T-helper 1 cell treated with Interleukin-12 subunit alpha and Interleukin-12 subunit beta and Interleukin-4 antibody, amounts not matched to agents 30 ng/mL and 1 ng/mL, for 36 hours (primary cell): Measurements from ENCODE around the gene PGAP3. TPM values are rescaled to one million over a fixed set of nuclear protein-coding genes. Genes with fewer than 3 reads are reported as not detected.

ENCODE experiments used
- intact Hi-C: fragments of 100-400 bp; cut with micrococcal nuclease; formaldehyde crosslinking; loops from one replicate; pipeline ENCODE4 v1.15.1; 2024
- total RNA-seq: library from RNA; stranded (reverse); gene quantifications from 2 replicates; pipeline ENCODE4 v1.2.3, GENCODE V29; 2022

The PGAP3 gene
- total RNA-seq, 1 donor from 2014 or later: 22.1 TPM

GRCh38 chr17:39660397-39661385 lies 27.2 kb downstream of the PGAP3 start:
- intact Hi-C loops: no loop called here

GRCh38 chr17:39660011-39660360 lies 27.9 kb downstream of the PGAP3 start:
- intact Hi-C loops: no loop called here

- intact Hi-C loops: no loop called here
These were observed 28.4 kb downstream of the PGAP3 start for GRCh38 chr17:39659279-39660010.

DNA sequence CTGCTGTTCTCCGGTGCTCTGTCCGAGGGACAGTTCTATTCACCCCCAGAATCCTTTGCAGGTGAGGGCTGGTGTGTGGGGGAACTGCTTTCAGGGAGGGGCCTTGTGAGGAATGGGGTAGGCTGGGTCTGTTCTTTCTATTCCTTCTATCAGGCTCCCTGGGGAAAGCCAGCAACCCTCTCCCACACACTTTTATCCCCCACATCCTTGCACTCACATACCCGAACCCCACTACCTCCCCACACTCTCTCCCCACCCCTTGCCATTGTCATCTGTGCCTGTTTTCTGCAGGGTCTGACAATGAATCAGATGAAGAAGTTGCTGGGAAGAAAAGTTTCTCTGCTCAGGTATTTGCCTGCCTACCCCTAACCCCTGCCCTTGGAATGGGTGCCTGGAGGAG lies 29.1 kb downstream of the PGAP3 start:
- intact Hi-C loops: no loop called here

GRCh38 chr17:39658346-39658745 lies 29.5 kb downstream of the PGAP3 start:
- intact Hi-C loops: no loop called here

GRCh38 chr17:39655105-39655504 lies 32.8 kb downstream of the PGAP3 start:
- intact Hi-C loops: no loop called here

DNA sequence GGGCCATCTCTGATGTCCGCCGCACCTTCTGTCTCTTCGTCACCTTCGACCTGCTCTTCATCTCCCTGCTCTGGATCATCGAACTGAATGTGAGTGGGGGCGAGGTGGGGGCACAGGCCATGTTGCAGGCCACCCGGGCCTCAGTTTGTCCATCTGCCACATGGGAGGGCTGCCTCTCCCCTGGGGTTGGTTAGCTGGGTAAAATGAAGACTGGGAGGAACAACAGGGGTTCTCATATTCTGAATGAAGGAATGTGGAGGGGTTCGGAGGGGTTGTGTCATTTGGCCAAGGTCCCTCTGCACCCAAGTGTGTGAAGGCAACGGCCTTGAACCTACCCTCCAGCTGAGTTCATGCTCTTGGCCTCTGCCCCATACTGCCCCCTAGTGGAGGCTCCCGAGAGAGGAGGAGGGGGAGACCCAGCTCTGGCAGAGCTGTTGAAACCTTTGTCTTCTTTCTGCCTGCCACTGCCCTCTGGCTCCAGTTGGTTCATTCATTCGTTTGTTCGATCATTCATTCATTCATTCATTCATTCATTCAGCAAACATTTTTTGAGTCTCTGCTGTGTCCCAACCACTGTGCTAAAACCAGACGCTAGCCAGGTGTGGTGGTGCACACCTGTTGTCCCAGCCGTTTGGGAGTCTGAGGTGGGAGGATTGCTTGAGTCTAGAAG lies 34.1 kb downstream of the PGAP3 start:
- intact Hi-C loops: loop anchor here (1.0 kb wide), 1 partner anchor 31 kb away; no protein-coding TSS in a partner anchor

DNA sequence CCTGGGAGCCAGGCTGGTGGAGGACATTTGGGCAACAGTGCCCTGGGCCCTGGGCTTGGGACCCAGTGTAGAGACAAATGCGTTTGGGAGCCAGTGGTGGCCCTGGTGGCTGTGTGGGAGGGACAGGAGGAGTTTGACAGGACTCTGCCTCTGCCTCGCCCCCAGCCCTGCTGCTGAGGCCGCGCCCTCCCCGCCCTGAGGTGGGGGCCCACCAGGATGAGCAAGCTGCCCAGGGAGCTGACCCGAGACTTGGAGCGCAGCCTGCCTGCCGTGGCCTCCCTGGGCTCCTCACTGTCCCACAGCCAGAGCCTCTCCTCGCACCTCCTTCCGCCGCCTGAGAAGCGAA lies 34.6 kb downstream of the PGAP3 start:
- intact Hi-C loops: no loop called here

- intact Hi-C loops: no loop called here
These were observed 35.1 kb downstream of the PGAP3 start for GRCh38 chr17:39652587-39653315.

DNA sequence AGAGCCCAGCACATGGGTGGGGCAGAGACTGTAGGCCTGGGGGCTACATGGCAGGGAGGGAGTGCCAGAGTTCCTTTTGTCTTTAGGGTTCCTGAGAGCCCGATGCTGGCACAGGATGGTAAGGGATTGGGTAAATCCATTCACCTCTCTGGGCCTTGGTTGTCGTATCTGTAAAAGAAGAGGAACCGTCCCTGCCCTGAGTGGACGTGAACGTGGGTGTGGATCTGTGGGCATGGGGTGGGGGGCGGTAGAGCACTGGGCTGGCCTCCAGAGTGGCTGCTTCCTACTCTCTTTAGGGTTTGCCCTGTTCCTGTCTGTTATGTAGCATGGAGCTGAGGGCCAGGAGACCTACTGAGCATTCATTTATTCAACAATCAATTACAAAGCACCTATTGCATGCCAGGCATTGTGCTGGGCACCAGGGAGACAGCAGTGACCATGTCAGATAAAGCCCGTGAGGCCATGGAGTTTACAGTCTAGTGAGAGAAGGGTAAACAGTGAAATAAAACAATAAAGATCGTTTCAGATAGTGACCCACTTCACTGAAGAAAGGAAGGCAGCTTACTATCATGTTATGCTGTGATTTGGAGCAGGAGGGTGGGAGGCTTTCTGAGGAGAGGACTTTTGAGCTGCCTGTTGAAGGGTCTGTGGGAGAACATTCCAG lies 35.8 kb downstream of the PGAP3 start:
- intact Hi-C loops: no loop called here

DNA sequence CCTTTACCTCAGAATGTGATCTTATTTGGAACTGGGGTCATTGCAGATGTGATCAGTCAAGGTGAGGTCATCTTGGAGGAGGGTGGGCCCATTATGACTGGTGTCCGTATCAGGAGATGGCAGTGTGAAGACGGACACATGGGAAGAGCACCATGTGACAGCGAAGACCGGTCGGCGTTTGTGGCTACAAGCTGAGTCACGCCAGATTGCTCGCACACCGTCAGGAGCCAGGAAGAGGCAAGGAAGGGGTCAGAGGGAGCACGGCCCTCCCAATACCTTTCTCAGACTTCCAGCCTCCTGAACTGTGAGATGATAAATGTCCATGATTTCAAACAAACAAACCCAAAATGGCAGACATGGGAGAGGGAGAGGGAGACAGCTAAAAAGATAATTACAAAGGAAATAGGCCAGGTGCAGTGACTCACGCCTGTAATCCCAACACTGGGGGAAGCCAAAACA lies 37.7 kb downstream of the PGAP3 start:
- intact Hi-C loops: no loop called here

- intact Hi-C loops: no loop called here
These were observed 39.1 kb downstream of the PGAP3 start for GRCh38 chr17:39648616-39649366.

DNA sequence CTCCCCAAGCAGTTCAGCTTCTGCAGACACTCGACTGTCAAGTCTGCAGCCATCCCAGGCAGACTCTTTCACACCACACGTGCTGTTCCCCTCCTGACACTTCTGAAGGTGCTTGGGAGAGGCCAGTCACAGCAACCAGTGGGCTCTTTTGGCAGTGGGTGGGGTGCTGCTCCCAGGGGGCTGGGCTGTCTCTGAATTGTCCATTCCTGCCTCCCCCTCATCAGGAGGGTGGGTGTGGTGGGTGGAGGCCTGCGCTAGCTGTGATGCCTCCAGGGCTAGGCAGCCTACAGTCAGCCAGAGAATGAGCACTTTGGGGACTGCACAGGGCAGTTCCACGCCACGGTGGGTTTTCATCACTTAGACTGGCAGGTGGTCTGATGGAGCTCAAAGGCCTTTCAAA lies 40.6 kb downstream of the PGAP3 start:
- intact Hi-C loops: no loop called here

DNA sequence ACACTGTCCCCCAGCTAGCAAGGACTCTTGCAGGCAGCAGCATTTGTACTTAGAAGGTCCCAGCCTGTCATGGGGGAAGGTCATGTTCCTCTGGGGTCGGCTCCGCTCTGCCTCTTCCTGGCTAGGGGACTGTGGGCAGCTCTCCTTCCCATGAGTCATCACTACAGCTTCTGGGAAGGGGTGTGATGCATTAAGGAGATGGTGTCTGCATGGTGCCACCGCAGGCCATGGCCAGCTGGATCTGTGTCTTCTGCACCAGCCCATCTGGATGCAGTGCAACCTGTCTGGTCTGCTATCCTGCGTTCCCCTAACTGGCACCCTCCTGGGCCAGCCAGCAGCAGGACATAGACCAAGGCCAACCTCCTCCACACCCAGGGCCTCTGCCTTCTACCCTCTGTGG lies 44.6 kb downstream of the PGAP3 start:
- intact Hi-C loops: no loop called here

- intact Hi-C loops: no loop called here
These were observed 45.4 kb downstream of the PGAP3 start for GRCh38 chr17:39642291-39643074.

DNA sequence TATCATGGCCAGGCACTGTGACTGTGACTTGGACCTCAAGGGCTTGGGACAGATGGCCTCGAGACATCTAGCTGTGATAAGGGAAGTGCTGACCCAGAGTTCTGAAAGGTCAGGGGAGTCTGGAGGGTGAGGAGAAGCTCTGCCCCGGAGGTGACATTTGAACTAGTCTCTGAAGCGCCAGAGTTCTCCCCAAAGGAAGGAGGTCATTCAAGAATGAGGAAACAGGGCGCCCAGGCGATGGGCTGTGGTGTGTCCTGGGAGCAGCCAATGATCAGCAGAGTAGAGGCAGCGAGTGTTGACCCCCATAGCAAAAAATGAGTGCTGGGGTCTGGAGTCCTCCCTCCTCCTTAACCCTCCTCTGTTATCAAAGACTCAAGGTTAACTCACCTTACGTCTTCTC lies 46.0 kb downstream of the PGAP3 start:
- intact Hi-C loops: no loop called here

DNA sequence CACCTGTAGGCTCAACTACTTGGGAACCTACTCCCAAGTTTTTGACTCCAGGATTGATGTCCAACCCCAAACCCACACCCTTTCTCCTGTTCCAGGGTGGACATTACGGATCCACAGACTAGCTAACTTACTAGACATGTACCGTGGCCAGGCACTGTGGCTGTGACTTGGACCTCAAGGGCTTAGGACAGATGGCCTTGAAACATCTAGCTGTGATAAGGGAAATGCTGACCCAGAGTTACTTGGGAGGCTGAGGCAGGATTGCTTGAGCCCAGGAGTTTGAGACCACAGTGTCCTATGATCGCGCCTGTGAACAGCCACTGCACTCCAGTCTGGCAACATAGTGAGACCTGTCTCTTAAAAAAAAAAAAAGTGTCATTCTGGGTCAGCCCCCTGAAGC lies 46.8 kb downstream of the PGAP3 start:
- intact Hi-C loops: no loop called here

DNA sequence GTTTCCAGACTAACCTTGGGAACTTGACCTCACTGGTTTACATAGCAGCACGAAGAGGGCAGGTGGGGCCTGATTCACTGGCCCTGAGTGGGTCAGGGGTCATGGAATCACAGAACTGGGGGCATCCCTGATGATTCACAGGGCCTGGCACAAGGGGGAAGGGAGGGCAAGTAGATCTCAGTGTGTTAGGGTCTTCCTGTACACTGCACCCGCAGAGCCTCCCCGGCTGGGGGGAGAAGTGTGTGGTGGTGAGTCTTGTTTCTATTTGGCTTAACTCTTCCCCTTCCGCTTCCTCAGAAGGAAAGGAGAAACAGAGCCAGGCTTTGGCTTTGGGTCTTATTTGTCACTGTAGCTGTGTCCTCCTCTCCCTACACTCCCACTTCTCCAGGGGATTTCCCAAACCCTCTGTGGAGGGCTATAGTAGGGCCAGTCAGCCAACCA lies 47.2 kb downstream of the PGAP3 start:
- intact Hi-C loops: no loop called here
